Large intestine (tissue), 3 donors: ENCODE data around the gene LRCOL1. TPM values are rescaled to one million over a fixed set of nuclear protein-coding genes. Genes with fewer than 3 reads are reported as not detected.
A peak's percentile ranks its signal among the peaks of the same experiment; 100 is the strongest.
"Not testable (repeated sequence)": the region's sequence is repeated elsewhere in the genome, so short reads cannot be mapped to it uniquely, and the experiment has no call there.

Experiments used
- DNase-seq, 2 donors: peaks; one replicate each; pipeline versions ENCODE4 v3.0.0 to v3.0.0-alpha.2; 2013
- H3K27ac ChIP-seq: one replicate; pipeline ENCODE4 v1.5.1; 2013; ENCODE audit warnings: low read length
- H3K27me3 ChIP-seq: 2 replicates; pipeline ENCODE4 v1.6.1; 2013; ENCODE audit warnings: low read length; ENCODE audit not compliant: control insufficient read depth, insufficient read depth
- H3K36me3 ChIP-seq: 2 replicates; pipeline ENCODE4 v1.6.1; 2013; ENCODE audit warnings: low read length; ENCODE audit not compliant: control insufficient read depth, insufficient read depth
- H3K4me1 ChIP-seq: one replicate; pipeline ENCODE4 v1.6.1; 2013; ENCODE audit warnings: low read length; ENCODE audit not compliant: control insufficient read depth, insufficient read depth
- H3K4me3 ChIP-seq: one replicate; pipeline ENCODE4 v1.5.1; 2013; ENCODE audit warnings: low read length
- H3K9me3 ChIP-seq: one replicate; pipeline ENCODE4 v1.6.1; 2013; ENCODE audit warnings: mild to moderate bottlenecking, low read depth, low read length, moderate library complexity; ENCODE audit not compliant: control insufficient read depth
- WGBS: methylation state at CpG from one replicate; pipeline ENCODE4 v1.1.5; 2013; ENCODE audit warnings: low lambda C conversion rate; ENCODE audit not compliant: insufficient coverage; 5-methylcytosine and 5-hydroxymethylcytosine counted together
- polyA plus RNA-seq: library from polyadenylated mRNA; unstranded; fragments of 120-200 nt; gene quantifications from one replicate; pipeline ENCODE4 v1.2.1, GENCODE V29; 2013

The LRCOL1 gene
- polyA plus RNA-seq, 1 donor: 0.40 TPM

- H3K36me3 ChIP-seq: no peaks in the 10 kb centered on the region
- no peak overlapping the region for H3K4me3 ChIP-seq
- peaks cover 25% of the 10 kb centered on the region for H3K9me3 ChIP-seq
- H3K27ac ChIP-seq: no peak overlapping the region
- no peak for DNase-seq
- peaks cover 14% of the 10 kb centered on the region for H3K4me1 ChIP-seq
- H3K27me3 ChIP-seq: peaks cover 91% of the 10 kb centered on the region
- WGBS: no CpG with 5 or more reads among the region's 16 CpGs
These were observed 3.9 kb downstream of the LRCOL1 start for GRCh38 chr12:132606466-132606865.

GRCh38 chr12:132605892-132606291 lies 4.5 kb downstream of the LRCOL1 start:
- H3K4me1 ChIP-seq: peaks cover 15% of the 10 kb centered on the region
- H3K27me3 ChIP-seq: peaks cover 91% of the 10 kb centered on the region
- no peak overlapping the region for H3K4me3 ChIP-seq
- H3K27ac ChIP-seq: no peak overlapping the region
- H3K9me3 ChIP-seq: peaks cover 19% of the 10 kb centered on the region
- no CpG with 5 or more reads among the region's 18 CpGs for WGBS
- no peaks in the 10 kb centered on the region for H3K36me3 ChIP-seq
- no peak for DNase-seq

DNA sequence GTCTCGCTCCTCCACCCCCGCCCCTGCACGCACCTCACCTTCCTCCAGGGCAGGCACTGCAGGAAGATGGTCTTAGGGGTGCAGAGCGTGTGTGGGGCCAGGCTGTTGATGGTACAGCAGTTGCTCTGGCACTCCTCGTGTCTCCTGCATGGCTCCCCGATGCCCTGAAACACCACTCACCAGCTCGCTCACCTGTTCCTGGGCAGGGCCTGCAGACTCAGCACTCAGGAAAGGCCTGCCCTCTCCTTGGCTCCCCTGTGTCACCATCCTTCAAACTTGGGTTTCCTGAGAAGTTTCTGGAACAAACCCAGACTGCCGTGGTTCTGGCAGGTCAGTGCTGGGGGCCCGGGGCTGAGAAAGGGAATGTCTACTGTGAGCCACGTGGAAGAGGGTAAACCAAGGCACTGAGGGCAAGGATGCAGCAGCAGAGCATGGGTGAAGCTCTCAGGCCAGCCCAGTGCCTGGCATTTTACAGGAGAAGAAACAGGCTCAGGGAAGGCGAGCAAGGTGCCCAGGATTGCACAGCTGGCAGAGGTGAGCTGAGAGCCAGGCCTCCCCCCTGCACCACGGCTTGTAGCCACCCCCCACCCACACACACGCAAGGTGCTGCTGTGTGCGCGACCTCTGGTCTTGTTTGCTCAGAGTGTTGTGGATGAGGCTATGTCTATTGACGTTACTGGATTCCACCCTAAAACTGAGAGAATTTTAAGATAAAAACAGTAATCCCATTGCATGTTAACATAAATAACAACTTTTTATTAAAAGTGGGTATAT lies 5.5 kb downstream of the LRCOL1 start:
- Histone ChIP-seq H3K4me1 (peaks cover 25% of the 10 kb centered on the region), H3K36me3 (no peaks in the 10 kb centered on the region), H3K27ac (no peak overlapping the region), H3K4me3 (no peak overlapping the region), H3K27me3 (peaks cover 89% of the 10 kb centered on the region), H3K9me3 (peaks cover 14% of the 10 kb centered on the region)
- no CpG with 5 or more reads among the region's 16 CpGs for whole genome bisulfite sequencing
- DNase-seq: no peak

GRCh38 chr12:132604151-132604618 lies 6.2 kb downstream of the LRCOL1 start:
- peak overlapping the region; percentile 30 for H3K4me3 ChIP-seq

DNA sequence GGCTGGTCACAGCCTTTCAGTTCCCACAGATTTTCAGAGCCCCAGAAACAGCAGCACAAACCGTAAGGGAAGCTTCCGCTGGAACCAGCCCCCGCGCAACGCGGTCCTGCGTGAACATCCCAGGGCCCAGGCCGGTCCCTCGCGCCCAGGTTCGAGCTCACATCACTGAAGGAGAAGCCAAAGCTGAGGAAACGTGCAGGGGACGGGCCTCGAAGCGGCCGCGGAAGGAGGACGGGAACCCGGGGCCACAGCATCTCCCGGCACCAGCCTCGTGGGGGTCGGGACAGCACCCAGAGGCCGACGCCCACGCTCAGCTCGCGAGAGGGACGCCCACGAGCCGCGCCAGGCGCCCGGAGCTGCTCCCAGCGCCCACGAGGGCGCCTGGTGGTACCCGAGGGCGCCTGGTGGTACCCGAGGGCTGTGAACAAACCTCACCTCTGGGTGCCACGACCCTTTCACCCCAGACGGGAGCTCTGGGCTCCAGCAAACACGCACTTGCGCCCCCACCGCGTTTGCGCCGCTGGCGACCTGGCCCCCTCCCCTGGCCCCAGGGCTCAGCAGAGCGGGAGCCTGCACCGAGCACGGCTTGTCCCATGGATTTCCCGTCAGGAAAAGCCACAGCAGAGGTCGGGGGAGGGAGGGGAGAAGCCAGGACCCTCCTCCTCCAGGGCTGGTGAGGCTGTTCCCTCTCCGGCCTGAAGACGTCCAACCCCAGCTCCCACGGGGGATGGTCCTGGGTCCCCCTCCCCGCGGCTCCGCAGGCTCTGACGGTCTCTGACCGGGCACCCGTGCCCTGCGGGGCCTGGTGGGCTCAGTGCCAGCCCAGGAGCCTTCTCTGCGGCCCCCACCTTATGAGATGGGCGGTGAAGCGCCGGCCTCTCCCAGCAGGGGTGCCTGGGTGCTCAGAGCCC lies 6.9 kb downstream of the LRCOL1 start:
- H3K27me3 ChIP-seq: peaks cover 80% of the 10 kb centered on the region
- H3K9me3 ChIP-seq: peaks cover 13% of the 10 kb centered on the region
- peaks cover 28% of the 10 kb centered on the region for H3K4me1 ChIP-seq
- no CpG with 5 or more reads among the region's 67 CpGs for WGBS
- H3K36me3 ChIP-seq: no peaks in the 10 kb centered on the region
- DNase-seq: no peak
- peak overlapping the region; percentile 33 for H3K27ac ChIP-seq
- peak overlapping the region; percentile 30 for H3K4me3 ChIP-seq

More at GRCh38 chr12:132604151-132604618, 6.2 kb downstream of the LRCOL1 start:
- Histone ChIP-seq H3K4me1 (peaks cover 25% of the 10 kb centered on the region), H3K36me3 (no peaks in the 10 kb centered on the region), H3K27ac (peak overlapping the region; percentile 33), H3K9me3 (peaks cover 13% of the 10 kb centered on the region), H3K27me3 (peaks cover 87% of the 10 kb centered on the region)
- DNase-seq: no peak
- no CpG with 5 or more reads among the region's 26 CpGs for WGBS

DNA sequence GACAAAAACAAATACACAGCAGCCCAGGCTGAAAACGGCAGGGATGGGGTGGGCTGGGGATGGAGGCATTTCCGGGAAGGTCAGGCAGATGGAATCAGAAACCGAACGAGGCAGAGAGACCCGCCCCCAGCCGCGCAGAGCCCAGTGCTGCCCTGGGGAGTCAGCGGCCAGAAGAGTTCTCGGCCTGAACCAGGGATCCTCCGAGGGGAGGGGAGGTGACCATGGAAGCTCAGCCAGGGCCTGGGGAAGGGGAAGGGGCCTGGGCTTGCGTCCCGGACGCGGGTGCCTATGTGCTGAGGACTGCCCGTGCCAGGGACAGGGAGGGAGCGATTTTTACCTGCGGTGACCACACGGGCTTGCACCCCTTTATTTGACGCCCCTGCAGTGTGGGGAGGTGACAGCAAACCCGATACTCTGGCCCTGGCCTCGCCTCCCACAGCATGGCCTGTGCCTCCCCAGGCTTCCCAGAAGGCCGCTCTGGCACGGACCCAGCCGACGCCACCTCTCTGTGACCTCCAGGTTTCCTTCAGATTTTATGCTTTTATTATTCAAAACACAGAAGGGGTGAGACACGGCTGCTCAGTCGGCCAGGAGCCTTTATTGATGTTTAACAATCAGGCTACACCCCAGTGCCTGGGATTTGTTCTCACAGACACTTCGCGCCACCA lies 7.7 kb downstream of the LRCOL1 start:
- Histone ChIP-seq H3K27ac (peak overlapping the region; percentile 26), H3K27me3 (peaks cover 73% of the 10 kb centered on the region), H3K4me3 (no peak overlapping the region), H3K4me1 (peaks cover 26% of the 10 kb centered on the region), H3K36me3 (no peaks in the 10 kb centered on the region), H3K9me3 (peaks cover 13% of the 10 kb centered on the region)
- no peak for DNase-seq
- no CpG with 5 or more reads among the region's 29 CpGs for WGBS

DNA sequence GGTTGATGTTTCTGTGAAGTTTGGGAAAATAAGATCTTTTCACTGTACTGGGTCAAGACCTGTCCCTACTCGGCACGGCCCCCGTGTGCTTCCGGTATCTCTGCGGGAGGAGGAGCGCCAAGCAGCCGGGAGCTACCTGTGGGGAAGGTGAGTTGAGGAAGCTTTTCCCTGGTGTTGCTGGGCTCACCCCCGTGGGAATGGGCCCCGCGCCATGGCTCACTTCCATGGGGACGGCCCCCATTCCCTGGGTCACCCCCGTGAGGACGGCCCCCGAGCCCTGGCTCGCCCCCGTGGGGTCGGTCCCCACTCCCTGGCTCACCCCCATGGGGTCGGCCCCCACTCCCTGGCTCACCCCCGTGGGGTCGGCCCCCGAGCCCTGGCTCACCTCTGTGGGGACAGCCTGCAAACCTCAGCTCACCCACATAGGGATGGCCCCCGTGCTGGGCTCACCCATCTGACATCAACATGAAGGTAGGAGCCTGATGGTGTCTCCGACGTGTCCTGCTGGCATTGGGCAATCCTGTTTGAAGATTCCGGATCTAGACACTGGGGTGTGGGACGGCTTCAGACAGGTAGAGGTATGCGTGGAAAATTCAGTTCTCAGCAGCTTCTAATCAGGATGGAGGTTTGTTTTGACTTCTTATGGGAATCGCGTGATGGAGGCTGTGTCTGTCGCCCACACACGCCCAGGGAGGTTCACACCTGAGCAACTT lies 9.1 kb downstream of the LRCOL1 start:
- H3K4me1 ChIP-seq: peaks cover 28% of the 10 kb centered on the region
- no CpG with 5 or more reads among the region's 31 CpGs for WGBS
- H3K36me3 ChIP-seq: no peaks in the 10 kb centered on the region
- peaks cover 13% of the 10 kb centered on the region for H3K9me3 ChIP-seq
- H3K27ac ChIP-seq: no peak overlapping the region
- H3K4me3 ChIP-seq: no peak overlapping the region
- no peak for DNase-seq
- H3K27me3 ChIP-seq: peaks cover 60% of the 10 kb centered on the region

GRCh38 chr12:132600048-132601032 lies 10.0 kb downstream of the LRCOL1 start:
- peaks cover 8% of the 10 kb centered on the region for H3K9me3 ChIP-seq
- H3K27ac ChIP-seq: no peak overlapping the region

DNA sequence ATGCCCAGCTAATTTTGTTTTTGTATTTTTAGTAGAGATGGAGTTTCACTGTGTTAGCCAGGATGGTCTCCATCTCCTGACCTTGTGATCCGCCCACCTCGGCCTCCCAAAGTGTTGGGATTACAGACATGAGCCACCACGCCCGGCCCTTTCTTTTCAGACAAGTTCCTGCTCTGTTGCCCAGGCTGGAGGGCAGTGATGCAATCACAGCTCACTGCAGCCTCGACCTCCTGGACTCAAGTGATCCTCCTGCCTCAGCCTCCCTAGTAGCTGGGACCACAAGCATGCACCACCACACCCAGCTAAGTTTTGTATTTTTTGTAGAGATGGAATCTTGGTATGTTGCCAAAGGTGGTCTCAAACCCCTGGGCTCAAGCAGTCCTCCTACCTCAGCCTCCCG lies 10.9 kb downstream of the LRCOL1 start:
- peaks cover 54% of the 10 kb centered on the region for H3K27me3 ChIP-seq
- WGBS: no CpG with 5 or more reads among the region's 6 CpGs
- not testable (repeated sequence) for H3K9me3 ChIP-seq, H3K36me3 ChIP-seq, H3K4me3 ChIP-seq, H3K27ac ChIP-seq, DNase-seq
- H3K4me1 ChIP-seq: peaks cover 28% of the 10 kb centered on the region

More at GRCh38 chr12:132600048-132601032, 10.0 kb downstream of the LRCOL1 start:
- DNase-seq: peak in 1 of 2 donors; percentile 69
- H3K27me3 ChIP-seq: peaks cover 61% of the 10 kb centered on the region
- no peaks in the 10 kb centered on the region for H3K36me3 ChIP-seq
- peak overlapping the region; percentile 48 for H3K4me3 ChIP-seq
- H3K4me1 ChIP-seq: peaks cover 28% of the 10 kb centered on the region
- WGBS: no CpG with 5 or more reads among the region's 45 CpGs
